ENCODE results near the gene SCARB1.

The SCARB1 gene

DNA sequence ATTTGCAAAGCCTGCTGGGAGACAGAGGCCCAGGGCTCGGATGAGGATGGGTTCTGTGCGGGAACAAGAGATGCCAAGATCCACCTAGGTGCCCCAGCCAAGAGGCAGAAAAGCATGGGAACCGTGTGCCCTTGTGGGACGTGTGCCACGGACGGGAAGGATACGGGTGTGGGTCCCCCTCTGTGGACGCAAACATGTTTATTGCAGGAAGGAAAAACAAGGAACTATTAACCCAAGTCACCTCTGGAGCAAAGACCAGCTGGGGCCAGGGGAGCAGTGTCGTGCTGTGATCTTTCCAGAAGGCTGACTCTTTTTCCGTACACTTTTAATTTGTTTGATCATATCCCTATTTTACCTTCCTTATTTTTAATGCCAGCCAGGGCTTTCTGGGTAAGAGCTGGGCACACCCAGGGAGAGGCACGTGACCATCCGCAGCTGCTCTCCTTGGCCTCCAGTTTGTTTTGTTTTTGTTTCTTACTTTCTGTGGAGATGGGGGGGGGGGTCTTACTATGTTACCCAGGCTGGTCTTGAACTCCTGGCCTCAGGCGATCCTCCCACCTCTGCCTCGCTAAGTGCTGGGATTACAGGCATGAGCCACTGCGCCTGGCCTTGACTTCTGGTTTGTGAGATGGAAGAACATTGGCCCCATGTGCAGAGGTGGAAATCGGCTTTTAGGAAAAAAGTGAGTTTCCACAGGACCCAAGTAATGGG lies 20.7 kb downstream of the SCARB1 start:
- no peak for DNase-seq (ENCODE audit: low read depth)

DNA sequence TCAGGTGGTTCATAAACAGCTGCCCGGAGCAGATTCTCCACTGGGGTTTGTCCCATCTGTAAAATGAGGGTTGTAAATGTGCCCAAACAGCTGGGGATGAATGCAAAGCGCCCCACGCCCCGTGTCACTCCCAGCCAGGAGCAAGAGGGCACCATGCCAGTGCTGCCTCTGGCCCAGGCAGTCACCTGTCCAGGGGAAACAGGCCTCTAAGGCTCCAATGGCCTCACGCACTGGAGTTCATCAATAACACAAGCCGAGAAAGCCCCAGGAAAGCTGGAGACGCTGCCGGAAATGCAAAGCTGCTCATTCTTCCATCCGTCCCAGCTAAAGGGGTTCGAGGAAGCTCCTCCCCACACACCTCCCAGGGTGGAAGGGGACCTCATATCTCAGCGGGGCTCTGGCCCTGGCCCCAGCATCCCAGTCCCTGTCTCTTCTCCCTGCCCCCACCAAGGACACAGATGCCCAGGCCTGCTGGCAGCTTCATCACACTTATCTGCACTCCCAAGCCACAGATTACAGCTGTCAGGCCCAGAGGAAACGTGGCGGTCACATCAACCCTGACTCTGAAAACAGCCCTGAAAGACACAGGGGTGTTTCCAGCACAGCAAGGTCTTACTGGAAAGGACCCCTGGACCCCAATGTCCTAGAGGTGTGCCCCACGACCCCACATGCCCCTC lies 21.5 kb downstream of the SCARB1 start:
- no peak for DNase-seq (ENCODE audit: low read depth)

DNA sequence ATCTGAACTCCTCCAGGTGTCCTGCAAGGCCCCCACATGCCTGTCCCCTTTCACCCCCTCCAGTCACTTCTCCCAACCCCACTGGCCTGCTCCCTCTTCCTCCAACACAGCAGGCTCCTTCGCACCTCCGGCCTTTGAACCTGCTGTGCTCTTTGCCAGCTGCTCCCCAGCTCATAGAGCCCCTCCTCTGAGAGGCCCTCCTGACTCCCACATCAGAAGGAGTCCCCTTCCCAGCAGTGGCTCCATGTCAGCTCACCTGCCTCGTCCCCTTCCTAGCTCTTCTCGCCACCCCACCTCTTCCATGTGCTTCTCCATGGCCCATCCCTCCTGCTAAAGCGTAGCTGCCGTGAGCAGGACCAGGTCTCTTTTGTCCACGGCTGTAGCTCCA lies 22.1 kb downstream of the SCARB1 start:
- no peak for DNase-seq (ENCODE audit: low read depth)

DNA sequence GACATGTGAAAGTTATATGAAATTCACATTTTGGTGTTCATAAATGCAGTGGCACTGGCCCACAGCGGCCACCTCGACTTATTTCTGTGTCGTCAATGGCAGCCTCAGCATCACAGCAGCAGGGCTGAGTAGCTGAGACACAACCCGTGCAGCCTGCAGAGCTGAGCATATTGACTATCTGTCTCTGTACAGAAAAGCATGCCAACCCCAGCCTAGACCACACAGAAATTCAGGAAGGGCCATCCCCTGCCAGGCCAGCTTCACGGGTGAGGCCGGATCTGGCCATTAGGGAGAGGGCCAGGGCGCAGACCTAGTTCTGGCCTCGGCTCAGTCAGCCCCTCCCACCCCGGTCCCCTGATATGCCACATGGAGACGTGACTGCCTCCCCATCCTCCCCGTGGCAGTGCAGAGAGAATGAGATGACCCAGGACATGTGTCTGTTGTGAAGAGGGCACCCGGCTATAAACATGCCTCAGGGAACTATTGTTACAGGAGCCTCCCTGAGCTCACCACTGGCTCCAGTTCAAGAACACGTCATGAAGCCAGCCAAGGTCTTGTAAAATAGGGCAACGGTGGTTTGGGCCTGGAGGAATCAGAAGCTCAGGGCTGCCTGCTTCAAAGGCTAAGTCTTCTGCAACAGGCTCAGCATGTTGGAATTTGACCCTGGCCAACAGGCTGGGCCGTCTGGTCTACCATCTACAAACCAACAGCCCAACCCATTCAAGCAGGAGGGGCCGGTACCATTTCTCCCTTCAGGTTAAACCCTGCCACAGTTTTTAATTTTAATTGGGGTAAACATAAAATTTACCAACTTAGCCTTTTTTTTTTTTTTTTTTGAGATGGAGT lies 25.5 kb downstream of the SCARB1 start:
- no peak for DNase-seq (ENCODE audit: low read depth)

GRCh38 chr12:124837249-124837897 lies 26.3 kb downstream of the SCARB1 start:
- DNase-seq (ENCODE audit: low read depth), result no peak

GRCh38 chr12:124836759-124837158 lies 26.9 kb downstream of the SCARB1 start:
- DNase-seq (ENCODE audit: low read depth), result no peak

- DNase-seq (ENCODE audit: low read depth), result no peak
These were observed 27.8 kb downstream of the SCARB1 start for GRCh38 chr12:124835656-124836410.

- DNase-seq (ENCODE audit: low read depth), result no peak
These were observed 28.8 kb downstream of the SCARB1 start for GRCh38 chr12:124834822-124835221.

GRCh38 chr12:124833693-124834122 lies 30.0 kb downstream of the SCARB1 start:
- DNase-seq (ENCODE audit: low read depth), result no peak

- no peak for DNase-seq (ENCODE audit: low read depth)
These were observed 30.8 kb downstream of the SCARB1 start for GRCh38 chr12:124832856-124833255.

DNA sequence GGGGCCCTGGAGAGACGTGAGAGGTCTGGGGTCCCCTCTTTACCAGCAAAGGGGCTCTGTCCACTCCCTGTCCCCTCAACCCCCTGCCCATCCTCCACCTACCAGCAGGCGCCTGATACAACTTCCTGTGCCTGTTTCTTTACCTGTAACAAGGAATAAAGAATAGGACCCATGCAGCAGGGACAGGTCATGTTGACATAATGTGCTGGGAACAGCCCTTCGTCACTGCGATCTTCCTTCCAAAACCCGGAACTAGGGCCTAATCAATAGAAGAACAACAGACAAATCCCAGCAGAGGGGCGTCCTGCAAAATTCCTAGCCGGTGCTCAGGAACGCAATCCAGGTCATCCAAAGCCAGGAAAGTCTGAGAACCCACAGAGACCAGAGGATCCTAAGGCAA lies 32.1 kb downstream of the SCARB1 start:
- no peak for DNase-seq (ENCODE audit: low read depth)

DNA sequence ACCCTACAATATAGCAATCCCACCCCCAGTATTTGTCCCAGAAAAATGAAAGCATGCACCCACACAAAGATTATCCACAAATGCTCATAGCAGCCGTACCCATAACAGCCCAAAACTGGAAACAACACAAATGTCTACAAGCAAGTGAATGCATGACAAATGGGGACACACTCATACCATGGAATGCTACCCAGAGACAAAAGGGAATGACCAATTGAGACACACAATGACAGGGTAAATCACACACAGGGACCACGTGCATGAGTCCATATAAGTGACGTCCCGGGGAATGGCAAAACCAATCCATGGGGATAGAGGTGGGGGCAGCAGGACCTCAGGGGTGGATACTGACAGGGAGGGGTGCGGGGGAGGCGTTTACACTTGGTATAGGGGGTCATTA lies 33.4 kb downstream of the SCARB1 start:
- DNase-seq (ENCODE audit: low read depth), result no peak

DNA sequence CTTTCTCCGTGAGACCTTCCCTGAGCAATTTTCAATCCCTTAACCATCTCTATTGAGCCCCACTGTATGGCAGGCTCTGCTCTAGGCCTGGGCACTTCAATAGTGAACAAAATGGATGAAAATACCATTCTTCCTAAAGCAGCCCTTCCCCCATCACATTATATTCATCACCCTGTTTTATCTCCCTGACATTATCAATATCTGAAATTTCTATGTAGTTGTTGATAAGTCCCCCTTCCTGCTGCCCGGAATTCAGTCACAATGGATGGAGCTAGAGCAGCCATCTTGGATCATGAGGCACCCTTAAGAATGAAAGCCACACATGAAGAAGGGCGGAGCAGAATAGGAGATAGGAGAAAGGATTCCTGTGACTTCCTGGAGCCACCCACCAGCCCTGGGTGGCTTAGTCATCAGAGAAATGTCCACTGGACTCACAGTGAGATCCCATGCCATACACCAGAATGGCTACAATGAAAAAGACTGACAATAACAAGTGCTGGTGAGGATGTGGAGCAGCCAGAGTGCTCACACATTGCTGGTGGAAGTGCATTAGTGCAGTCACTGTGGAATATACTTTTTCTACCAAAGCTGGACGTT lies 33.9 kb downstream of the SCARB1 start:
- no peak for DNase-seq (ENCODE audit: low read depth)

- DNase-seq (ENCODE audit: low read depth), result no peak
These were observed 34.5 kb downstream of the SCARB1 start for GRCh38 chr12:124829008-124829707.

DNA sequence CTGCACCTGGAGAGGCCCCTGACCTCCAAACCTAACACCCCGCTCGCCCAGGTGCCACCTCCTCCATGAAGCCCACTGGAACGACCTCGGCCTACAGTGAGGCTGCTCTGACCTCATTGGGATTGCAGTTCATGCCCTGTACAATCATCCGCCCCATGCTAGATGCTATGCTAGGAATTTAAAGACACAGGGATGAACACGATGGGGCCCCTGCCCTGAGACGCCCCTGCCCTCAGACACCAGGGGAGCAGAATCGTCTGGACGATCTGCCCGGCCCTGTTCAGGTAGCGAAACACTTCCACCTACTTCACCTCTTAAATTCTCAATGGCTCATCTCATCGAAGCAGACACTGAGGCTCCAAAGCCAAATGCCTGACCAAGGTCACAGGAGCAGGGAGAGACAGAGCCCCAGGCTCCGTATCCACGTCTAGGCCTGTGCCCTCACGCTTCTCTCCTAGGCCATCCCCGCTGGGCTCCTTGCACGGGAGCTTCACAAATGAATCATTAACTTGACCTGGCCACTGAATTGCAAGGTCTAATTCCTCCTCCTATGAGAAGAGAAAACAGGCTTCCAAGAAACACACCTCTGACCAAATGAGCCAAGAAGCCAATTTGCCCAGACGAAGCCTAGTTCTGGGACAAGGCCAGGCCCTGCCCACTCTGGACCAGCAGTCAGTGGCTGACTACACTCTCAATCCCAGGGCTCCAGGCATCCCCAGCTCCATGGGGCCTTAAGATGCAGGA lies 35.2 kb downstream of the SCARB1 start:
- no peak for DNase-seq (ENCODE audit: low read depth)

DNA sequence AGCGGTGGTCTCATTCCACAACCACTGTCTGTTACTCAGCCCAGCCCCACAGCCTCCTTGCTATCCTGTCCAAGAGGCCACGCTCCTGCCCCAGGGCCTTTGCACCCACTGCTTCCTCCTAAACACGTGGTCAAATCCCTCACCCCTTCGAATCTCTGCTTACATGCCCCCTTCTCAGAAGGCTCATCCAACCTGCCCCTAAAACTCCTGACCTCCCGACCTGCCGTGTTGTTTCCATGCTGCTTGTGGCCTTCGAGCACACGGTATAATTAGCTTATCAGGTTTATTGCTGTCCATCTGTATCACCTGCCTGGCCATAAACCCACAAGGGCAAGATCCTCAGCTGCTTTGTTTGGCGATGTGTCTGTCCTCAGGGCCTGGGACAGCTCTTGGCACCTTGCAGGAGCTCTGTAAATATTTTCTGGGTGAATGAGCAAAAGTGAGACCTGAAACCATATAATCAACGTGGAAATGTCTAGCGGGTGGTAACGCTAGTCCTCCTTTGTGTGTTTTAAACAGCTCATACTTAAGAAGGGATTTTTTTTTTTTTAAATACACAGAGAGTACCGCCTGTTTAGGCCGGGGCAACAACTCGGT lies 36.0 kb downstream of the SCARB1 start:
- no peak for DNase-seq (ENCODE audit: low read depth)

DNA sequence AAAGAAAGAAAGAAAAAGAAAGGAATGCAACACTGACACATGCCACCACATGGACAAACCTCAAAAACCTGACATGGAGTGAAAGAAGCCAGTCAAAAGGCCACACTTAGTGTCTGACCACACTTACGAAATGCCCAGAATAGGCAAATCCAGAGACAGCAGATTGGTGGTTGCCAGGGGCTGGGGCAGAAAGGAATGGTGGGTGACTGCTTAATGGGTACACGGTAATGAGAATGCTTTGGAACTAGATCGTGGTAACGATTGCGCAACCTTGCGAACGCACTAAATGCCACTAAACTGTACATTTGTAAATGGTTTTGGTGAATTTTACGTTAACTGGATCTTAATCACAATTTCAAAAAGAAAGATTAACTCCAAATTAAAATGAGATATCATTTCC lies 39.5 kb downstream of the SCARB1 start:
- no peak for DNase-seq (ENCODE audit: low read depth)

GRCh38 chr12:124823272-124823970 lies 40.2 kb downstream of the SCARB1 start:
- DNase-seq (ENCODE audit: low read depth), result no peak

GRCh38 chr12:124822218-124822617 lies 41.4 kb downstream of the SCARB1 start:
- no peak for DNase-seq (ENCODE audit: low read depth)
